ENCODE data around the gene EGFL6.
"Not testable (repeated sequence)": the region's sequence is repeated elsewhere in the genome, so short reads cannot be mapped to it uniquely, and the experiment has no call there.

EGFL6 gene

DNA sequence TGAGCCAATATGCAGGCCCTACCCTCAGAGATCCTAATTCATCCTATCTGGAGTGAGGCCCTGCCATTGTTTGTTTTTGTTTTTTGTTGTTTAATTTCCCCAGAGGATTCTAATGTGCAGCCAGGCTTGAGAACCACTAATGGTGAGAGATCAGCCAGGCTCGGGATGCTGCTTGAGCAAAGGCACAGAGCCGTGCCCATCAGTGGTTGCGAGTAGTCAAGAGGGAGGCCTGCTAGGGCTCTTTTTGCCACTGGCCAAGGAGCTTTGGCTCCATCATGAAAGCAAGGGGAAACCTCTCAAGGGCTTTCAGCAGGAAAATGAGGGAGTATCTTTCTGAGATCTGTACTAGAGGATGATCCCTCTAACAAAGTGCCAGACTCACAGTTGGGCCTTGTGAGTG is 86.3 kb downstream of the EGFL6 start:
- DNase-seq: no peak

DNA sequence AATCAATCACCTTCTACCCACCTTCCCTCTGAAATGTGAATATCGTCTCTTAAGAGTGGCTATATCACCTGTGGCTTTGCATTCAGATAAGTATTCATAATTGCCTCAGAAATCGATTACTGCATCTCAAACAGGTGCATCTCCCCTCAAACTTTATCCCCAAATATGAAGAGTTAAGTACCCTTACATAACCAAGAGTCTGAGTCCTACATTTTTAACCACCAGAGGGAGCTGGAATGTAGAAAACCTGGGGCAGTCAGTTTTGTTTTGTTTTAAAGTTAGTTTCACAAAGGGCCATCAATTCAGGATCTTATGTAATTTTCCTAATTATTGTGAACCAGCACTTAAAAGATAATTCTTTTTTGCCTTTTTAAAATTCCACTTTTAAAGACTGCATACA is 89.2 kb downstream of the EGFL6 start:
- DNase-seq: peak in 2 of 14 donors; percentile 6 to 33

DNA sequence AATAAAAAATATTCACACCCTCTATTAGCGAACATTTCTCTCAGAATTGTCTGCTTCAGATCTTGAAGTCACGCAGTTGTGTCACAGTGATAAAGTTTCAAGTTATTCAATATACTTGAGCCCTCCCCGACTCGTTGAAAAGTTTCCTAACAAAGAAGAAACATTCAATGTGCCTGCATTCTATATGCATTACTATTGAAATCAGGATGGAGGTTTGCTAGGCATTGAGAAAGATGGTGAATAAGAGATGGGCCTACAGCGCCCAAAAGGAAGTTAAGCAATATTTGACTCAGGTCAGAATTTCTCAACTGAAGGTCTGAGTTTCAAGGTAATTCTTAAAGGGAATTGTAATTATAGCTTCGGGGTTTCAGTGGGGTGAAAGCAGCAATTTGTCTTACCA is 89.7 kb downstream of the EGFL6 start:
- DNase-seq: no peak

DNA sequence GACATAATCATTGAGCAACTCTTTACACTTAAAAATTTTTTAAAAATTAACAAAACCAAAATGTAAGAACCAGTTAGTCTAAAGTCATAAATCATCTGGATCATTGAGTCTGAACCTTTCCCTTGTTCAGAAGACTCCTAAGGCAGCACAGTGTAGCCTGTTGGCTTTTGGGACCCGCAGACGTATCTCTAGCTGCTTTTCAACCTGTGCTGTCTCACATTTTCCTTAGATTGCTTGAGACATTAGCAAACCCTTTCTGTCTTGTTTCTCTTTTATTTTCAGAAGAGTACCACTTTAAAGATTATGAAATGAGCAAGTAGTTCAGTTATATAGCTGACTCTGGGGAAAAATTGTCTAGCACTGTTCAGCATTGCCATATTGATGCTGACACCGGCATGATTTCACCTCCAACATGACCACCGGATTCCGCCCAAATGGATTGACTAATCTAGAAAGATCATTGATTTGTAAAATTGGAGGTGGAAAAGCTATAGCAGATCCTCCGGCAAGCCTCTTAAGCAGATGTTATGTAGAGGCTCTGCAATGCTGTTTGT is 92.4 kb downstream of the EGFL6 start:
- no peak for DNase-seq

DNA sequence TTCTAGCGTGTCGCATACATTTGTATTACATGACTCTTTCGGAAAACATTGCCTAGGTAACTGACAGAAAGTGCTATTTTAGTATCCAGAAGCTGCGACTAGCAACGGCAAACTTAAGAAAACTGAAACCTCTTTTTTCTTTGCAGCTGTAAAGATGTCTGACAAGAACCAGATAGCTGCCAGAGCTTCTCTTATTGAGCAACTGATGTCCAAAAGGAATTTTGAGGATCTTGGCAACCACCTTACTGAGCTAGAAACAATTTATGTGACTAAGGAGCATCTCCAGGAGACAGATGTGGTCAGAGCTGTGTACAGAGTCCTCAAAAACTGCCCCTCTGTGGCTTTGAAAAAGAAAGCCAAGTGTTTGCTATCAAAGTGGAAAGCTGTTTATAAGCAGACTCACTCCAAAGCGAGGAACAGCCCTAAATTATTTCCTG is 93.0 kb downstream of the EGFL6 start:
- no peak for DNase-seq

DNA sequence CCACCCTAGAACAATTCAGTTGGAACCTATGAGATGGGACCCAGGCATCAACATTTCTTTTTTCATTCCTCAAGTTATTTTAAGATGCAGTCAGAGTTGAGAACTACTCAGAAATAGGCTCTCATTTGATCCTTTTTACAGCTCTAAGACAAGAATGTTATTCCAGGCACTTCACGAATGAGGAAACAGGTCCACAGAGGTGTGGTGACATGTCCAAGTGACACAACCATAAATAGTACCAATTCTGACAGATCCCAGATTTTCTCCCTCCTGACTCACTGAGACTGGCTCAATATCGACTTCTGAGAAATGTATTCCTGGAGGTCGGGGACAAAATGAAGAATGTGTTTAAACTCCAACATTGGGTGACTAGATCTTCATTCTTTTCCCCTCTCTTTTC is 94.6 kb downstream of the EGFL6 start:
- no peak for DNase-seq

DNA sequence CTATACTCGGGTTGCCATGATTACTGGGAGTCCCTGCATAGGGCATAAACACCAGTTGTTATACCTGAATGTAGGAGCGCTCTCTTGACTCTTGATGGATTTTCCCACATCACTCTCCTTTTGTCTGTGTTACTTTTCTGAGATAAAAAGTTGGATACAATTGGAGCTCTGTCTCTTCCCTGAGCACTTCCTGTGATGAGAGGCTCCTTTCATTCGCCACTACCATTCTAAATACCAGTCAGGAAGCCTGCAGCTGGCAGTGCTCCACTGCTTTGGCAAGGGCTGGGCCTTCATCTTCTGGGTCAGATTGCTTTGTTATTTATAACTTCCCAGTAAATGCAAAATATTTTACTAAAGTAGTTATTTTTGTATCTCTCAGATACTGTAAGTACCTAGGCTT is 97.4 kb downstream of the EGFL6 start:
- DNase-seq: peak in 8 of 14 donors; percentile 0 to 29 (median 12)

- DNase-seq: no peak
These were observed 98.5 kb downstream of the EGFL6 start for GRCh38 chrX:13667919-13668318.

DNA sequence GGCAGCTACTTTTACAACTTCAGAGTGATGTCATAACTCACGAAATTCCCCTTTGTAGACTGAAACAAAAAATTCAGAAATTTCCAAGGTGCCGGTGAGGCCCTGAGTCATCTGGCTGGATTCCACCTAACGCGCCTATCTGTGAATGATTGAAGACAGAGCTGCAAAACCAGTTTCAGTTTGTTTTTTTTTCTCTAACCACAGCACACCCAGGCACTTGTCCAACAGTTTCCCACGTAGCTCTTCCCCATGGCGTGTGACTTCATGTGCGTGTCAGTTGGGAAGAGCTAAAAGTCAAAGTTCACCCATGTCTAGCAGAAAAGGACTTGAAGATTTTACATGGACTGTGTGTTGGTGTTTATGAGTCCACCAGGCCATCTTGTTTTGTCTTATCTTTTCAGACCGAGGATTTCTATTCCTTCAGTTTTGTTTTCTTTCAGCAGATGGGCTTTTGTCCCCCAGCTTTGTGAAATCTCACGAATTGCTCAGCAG is 99.9 kb downstream of the EGFL6 start:
- no peak for DNase-seq

- not testable (repeated sequence) for DNase-seq
These were observed 100.4 kb downstream of the EGFL6 start for GRCh38 chrX:13669755-13670154.

GRCh38 chrX:13670197-13670596 is 100.8 kb downstream of the EGFL6 start:
- DNase-seq: no peak

GRCh38 chrX:13673016-13673415 is 103.6 kb downstream of the EGFL6 start:
- DNase-seq: no peak

GRCh38 chrX:13676885-13677284 is 107.5 kb downstream of the EGFL6 start:
- DNase-seq: no peak

- not testable (repeated sequence) for DNase-seq
These were observed 110.3 kb downstream of the EGFL6 start for GRCh38 chrX:13679700-13680099.

DNA sequence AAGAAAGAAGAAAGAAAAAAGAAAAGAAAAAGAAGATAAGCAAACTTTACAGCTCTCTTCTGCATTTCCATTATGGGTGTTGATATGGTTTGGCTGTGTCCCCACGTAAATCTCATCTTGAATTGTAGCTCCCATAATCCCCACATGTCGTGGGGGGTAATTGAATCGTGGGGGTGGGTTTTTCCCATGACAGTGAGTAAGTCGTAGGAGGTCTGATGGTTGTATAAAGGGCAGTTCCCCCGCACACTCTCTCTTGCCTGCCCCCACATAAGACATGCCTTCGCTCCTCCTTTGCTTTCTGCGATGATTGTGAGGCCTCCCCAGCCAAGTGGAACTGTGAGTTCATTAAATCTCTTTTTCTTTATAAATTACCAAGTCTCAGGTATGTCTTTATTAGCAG is 112.2 kb downstream of the EGFL6 start:
- DNase-seq: no peak
